NT2/D1 (cell line): ENCODE data around the gene OR1I1.
"Not testable (repeated sequence)": the region's sequence is repeated elsewhere in the genome, so short reads cannot be mapped to it uniquely, and the experiment has no call there.

Experiments used
- DNase-seq: peaks from one replicate; pipeline ENCODE4 v3.0.0-alpha.2; 2011; ENCODE audit warnings: low read depth, low spot score
- H3K27me3 ChIP-seq: 2 replicates; pipeline ENCODE4 v1.6.0; 2011; ENCODE audit warnings: mild to moderate bottlenecking; ENCODE audit not compliant: insufficient read length, insufficient read depth
- H3K36me3 ChIP-seq: 2 replicates; pipeline ENCODE4 v1.6.1; 2011; ENCODE audit warnings: mild to moderate bottlenecking, low read length, mixed read lengths; ENCODE audit not compliant: insufficient read depth, insufficient read length
- H3K4me1 ChIP-seq: 2 replicates; pipeline ENCODE4 v1.5.1; 2011; ENCODE audit not compliant: insufficient read depth, insufficient read length
- H3K4me3 ChIP-seq: 2 replicates; pipeline ENCODE4 v1.5.1; 2011; ENCODE audit warnings: low read depth; ENCODE audit not compliant: insufficient read length
- H3K9ac ChIP-seq: 2 replicates; pipeline ENCODE4 v1.6.0; 2011; ENCODE audit warnings: low read depth; ENCODE audit not compliant: insufficient read length
- H3K9me3 ChIP-seq: 2 replicates; pipeline ENCODE4 v1.5.1; 2011; ENCODE audit warnings: mild to moderate bottlenecking, low read length; ENCODE audit not compliant: insufficient read depth
- SUZ12 ChIP-seq: IDR thresholded peaks from 2 replicates; pipeline ENCODE4 v1.6.1; 2011; ENCODE audit not compliant: insufficient read length, insufficient read depth; ENCODE audit errors: extremely low read depth
- YY1 ChIP-seq: IDR thresholded peaks from 2 replicates; pipeline ENCODE4 v1.6.1; 2011; ENCODE audit not compliant: insufficient read length, insufficient read depth
- ZNF274 ChIP-seq: IDR thresholded peaks from 2 replicates; pipeline ENCODE4 v1.6.1; 2011; ENCODE audit warnings: mild to moderate bottlenecking, low read depth, low read length

The OR1I1 gene

DNA sequence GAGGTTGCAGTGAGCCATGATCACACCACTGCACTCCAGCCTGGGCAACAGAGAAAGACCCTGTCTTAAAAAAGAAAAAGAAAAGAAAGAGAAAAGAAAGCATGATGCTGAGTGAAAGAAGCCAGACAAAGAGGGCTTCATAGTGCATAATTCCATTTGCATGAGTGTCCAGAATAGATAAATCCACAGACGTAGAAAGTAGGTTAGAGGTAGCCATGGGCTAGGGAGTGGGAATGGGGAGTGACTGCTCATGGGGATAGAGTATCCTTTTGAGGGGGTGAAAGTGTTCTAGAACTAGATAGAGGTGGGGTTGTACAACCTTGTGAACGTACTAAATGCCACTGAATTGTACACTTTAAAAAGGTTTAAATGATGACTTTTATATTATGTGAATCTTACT lies 7.6 kb upstream of the OR1I1 start:
- no peaks in the 10 kb centered on the region for H3K4me1 ChIP-seq
- H3K9ac ChIP-seq = no peak overlapping the region
- no peak for DNase-seq
- no peaks in the 10 kb centered on the region for H3K36me3 ChIP-seq
- H3K27me3 ChIP-seq = no peaks in the 10 kb centered on the region
- TF ChIP-seq ZNF274 (no peak), SUZ12 (no peak), YY1 (no peak)
- no peak overlapping the region for H3K4me3 ChIP-seq
- H3K9me3 ChIP-seq = no peaks in the 10 kb centered on the region

DNA sequence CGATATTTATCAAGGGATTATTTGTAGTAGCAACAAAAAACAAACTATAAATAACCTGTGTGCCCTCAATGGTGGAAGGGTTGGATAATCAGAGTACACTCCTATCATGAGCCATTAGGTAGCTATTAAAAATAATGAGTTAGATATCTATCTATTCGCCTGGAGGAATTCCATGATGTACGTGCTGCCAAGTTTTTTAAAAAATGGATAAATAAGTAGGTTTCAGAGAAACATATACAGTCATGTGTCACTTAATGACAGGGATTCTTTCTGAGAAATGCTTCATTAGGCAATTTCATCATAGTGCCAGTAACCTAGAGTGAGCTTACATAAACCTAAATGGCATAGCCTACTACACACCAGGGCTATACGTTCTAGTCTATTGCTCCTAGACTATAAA lies 6.2 kb upstream of the OR1I1 start:
- H3K4me1 ChIP-seq = no peaks in the 10 kb centered on the region
- H3K36me3 ChIP-seq = no peaks in the 10 kb centered on the region
- no peak overlapping the region for H3K9ac ChIP-seq
- H3K9me3 ChIP-seq = no peaks in the 10 kb centered on the region
- no peak for DNase-seq
- TF ChIP-seq SUZ12 = no peak
- no peak for TF ChIP-seq YY1
- TF ChIP-seq ZNF274 = no peak
- no peaks in the 10 kb centered on the region for H3K27me3 ChIP-seq
- H3K4me3 ChIP-seq = no peak overlapping the region

DNA sequence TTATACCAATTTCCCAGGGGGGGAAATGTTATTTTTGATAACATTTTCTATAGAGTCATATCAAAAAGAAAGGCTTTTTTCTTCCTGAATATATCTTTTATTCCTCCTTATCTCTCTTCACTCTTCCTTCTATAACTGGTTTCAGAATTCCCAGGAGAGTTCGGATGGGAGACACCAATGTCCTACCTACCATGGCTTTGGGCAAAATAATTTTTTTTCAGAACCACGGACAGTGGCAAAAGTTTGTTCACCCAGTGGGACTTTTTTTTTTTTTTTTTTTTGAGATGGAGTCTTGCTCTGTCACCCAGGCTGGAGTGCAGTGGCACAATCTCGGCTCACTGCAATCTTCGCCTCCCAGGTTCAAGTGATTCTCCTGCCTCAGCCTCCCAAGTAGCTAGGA lies 2.0 kb upstream of the OR1I1 start:
- H3K9ac ChIP-seq, H3K4me1 ChIP-seq, DNase-seq, H3K9me3 ChIP-seq, H3K27me3 ChIP-seq, H3K36me3 ChIP-seq, H3K4me3 ChIP-seq: not testable (repeated sequence)

DNA sequence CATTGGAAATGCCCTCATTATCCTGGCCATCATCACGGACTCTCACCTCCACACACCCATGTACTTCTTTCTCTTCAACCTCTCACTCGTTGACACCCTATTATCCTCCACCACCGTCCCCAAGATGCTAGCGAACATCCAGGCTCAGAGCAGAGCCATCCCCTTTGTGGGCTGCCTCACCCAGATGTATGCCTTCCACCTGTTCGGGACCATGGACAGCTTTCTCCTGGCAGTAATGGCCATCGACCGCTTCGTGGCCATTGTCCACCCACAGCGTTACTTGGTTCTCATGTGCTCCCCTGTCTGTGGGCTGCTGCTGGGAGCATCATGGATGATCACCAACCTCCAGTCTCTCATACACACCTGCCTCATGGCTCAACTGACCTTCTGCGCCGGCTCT lies 5.2 kb downstream of the OR1I1 start:
- no peak for DNase-seq
- Histone ChIP-seq H3K27me3 (peaks cover 2% of the 10 kb centered on the region), H3K4me1 (no peaks in the 10 kb centered on the region), H3K9me3 (no peaks in the 10 kb centered on the region), H3K4me3 (no peak overlapping the region), H3K36me3 (no peaks in the 10 kb centered on the region), H3K9ac (no peak overlapping the region)
- TF ChIP-seq SUZ12 (no peak), YY1 (no peak), ZNF274 (no peak)

- no peaks in the 10 kb centered on the region for H3K4me1 ChIP-seq
- no peak overlapping the region for H3K9ac ChIP-seq
- peaks cover under 1% of the 10 kb centered on the region for H3K27me3 ChIP-seq
- DNase-seq = peak; percentile 78
- no peak overlapping the region for H3K4me3 ChIP-seq
- no peaks in the 10 kb centered on the region for H3K9me3 ChIP-seq
- no peaks in the 10 kb centered on the region for H3K36me3 ChIP-seq
- TF ChIP-seq YY1 = no peak
- no peak for TF ChIP-seq SUZ12
- no peak for TF ChIP-seq ZNF274
These were observed 10.1 kb downstream of the OR1I1 start for GRCh38 chr19:15091918-15092753.

DNA sequence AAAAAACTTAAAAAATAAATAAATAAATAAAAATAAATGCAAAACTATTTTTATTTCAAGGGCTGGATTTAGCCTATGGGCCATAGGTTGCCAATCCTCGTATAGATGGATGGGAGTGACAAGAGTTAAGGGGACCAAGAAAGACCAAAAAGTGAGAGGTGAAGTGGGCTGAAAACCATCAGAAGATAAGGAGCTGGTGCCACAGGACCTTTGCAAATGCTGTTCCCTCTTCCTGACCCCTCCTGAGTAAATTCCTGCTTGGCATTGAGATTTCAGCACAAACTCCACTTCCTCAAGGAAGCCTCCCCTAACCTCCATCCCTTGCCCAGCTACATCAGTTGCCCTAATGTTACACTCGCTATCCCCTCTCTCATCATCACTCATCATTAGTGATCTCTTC lies 11.0 kb downstream of the OR1I1 start:
- Histone ChIP-seq H3K4me1 (no peaks in the 10 kb centered on the region), H3K9ac (no peak overlapping the region), H3K9me3 (no peaks in the 10 kb centered on the region), H3K4me3 (no peak overlapping the region), H3K36me3 (no peaks in the 10 kb centered on the region), H3K27me3 (no peaks in the 10 kb centered on the region)
- TF ChIP-seq ZNF274 (no peak), YY1 (no peak), SUZ12 (no peak)
- no peak for DNase-seq

DNA sequence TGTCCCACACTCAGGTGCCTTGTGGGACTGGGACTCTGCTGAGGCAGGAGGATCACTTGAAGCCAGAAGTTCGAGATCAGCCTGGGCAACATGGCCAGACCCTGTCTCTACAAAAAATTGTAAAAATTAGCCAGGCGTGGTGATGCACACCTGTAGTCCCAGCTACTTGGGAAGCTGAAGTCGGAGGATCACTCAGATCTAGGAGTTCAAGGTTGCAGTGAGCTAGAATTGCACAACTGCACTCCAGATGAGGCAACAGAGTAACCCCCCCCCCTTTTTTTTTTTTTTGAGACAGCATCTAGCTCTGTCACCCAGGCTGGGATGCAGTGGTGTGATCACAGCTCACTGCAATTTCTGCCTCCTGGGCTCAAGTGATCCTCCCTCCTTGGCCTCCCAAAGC lies 14.2 kb downstream of the OR1I1 start:
- no peak overlapping the region for H3K4me3 ChIP-seq
- peaks cover 2% of the 10 kb centered on the region for H3K4me1 ChIP-seq
- H3K9me3 ChIP-seq = no peaks in the 10 kb centered on the region
- H3K9ac ChIP-seq = no peak overlapping the region
- no peaks in the 10 kb centered on the region for H3K27me3 ChIP-seq
- DNase-seq = no peak
- TF ChIP-seq YY1 (no peak), ZNF274 (no peak), SUZ12 (no peak)
- H3K36me3 ChIP-seq = no peaks in the 10 kb centered on the region

- not testable (repeated sequence) for H3K9me3 ChIP-seq, DNase-seq, H3K27me3 ChIP-seq, H3K4me1 ChIP-seq, H3K36me3 ChIP-seq, H3K4me3 ChIP-seq, H3K9ac ChIP-seq
These were observed 16.0 kb downstream of the OR1I1 start for GRCh38 chr19:15097980-15098379.
